HG03159 (cell line): ENCODE measurements around the gene ARL13B.

ENCODE experiments used
- ATAC-seq: cut with Tn5 transposase; IDR thresholded peaks from one replicate; pipeline ENCODE4 v1.9.1; 2021; ENCODE audit warnings: mild to moderate bottlenecking, moderate library complexity; ENCODE audit not compliant: unreplicated experiment

ARL13B gene

DNA sequence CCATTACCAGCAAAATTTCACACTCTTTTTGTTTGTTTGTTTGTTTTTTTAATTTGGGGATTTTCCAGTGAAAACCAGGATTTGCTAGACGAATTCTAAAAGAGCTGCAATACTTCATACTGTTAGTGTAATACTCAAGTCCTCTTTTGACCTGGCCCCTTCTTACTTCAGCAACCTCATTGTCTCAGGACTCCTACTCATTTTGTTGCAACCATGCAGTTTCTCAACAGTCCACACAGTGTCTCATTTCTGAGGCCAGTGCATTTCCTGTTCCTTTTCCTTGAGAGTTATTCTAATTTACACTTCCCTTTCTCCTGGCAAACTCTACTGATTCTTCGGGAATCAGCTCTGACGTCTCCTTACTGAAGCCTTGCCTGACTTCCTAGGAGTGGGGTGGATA lies 118.5 kb downstream of the ARL13B start:
- ATAC-seq, result no peak

DNA sequence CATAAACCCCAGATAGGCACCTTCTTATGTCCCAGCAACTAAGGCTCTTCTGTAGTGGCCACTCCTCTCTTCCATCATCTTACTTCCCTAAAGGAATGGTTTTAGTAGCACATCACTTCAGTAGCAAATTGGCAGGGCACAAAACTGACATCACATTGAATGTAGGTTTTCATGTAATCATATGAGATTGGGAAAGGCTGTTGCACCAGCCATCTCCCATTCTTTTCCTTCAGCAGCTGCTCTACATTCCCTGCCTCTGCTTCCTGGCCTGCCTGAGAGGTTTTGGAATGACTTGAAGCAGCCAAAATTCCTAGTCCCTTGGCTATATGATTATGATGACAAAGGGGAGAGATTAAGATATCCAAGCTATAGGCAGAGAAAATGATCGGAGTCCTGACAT lies 119.4 kb downstream of the ARL13B start:
- ATAC-seq, result no peak

DNA sequence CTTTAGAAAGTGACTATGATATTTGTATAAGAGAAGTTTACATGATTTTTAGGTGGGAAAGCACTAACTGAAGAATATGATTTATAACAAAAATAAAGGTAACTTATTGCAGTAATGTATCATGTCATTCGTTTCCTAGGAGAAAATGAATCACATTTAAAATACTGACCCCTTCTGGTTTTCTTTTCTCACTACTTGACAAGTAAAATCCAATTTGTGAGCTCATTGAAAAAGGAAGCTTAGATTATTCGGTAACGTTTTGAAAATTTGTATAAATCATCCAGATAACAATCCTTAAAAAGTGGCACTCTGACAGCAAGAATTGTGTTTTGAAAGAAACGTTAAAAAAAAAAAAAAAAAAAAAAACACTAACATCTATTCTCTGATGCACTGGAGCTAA lies 121.9 kb downstream of the ARL13B start:
- no peak for ATAC-seq
